K562 (cell line): Measurements from ENCODE around the gene KLRC4. TPM values are rescaled to one million over a fixed set of nuclear protein-coding genes. Genes with fewer than 3 reads are reported as not detected.

ENCODE experiments used
- ATAC-seq: fragments of 200-7000 bp; cut with Tn5 transposase; 3 replicates; pipeline ENCODE4 v1.9.1; 2020; ENCODE audit warnings: moderate library complexity
- BruUV-seq: library from RNA; stranded (reverse); fragments of 400-500 nt; replicated peaks from 2 replicates; lab custom pipeline; 2021; lab: Mats Ljungman, UMichigan
- CTCF ChIA-PET: fragments of 300-600 bp; formaldehyde crosslinking; extraction: SDS; loops from one replicate; lab custom pipeline; 2021; ENCODE audit warnings: low intra/inter-chr PET ratio; lab: Yijun Ruan, JAX
- POLR2A ChIA-PET: fragments of 300-600, 350-650 bp; sonication (Branson Sonifier 250); formaldehyde crosslinking; extraction: SDS; loops from one replicate; lab custom pipeline; 2021; ENCODE audit warnings: antibody characterized with exemption, inconsistent platforms; lab: Yijun Ruan, JAX
- DNase-seq, 4 experiments: peaks; one replicate each; pipeline versions ENCODE4 v3.0.0 to v3.0.0-alpha.2; 2011 to 2018; ENCODE audit warnings: low spot score in 3 of 4, mixed read lengths in 3 of 4; ENCODE audit errors: extremely low read depth in 1 of 4
- FAIRE-seq: peaks from 2 replicates; lab custom pipeline; 2011; peaks lifted over from hg19 to GRCh38; lab: Jason Lieb, UNC
- H2AFZ ChIP-seq: 2 replicates; pipeline ENCODE4 v1.6.0; 2011; ENCODE audit warnings: low read depth, low read length, control low read depth, inconsistent platforms
- H3K27ac ChIP-seq: fragments of 200-600 bp; 3 replicates; pipeline ENCODE4 v1.8.0; 2011; ENCODE audit warnings: low read depth, mild to moderate bottlenecking, control low read depth, inconsistent platforms, low read length, moderate library complexity, mixed read lengths; ENCODE audit errors: extremely low read depth
- H3K27me3 ChIP-seq, 2 experiments: fragments of 300-600 bp in 1 of 2; 2 replicates in 1 of 2; 3 replicates in 1 of 2; pipeline versions ENCODE4 v1.6.0 to v1.8.0; 2011; ENCODE audit warnings: inconsistent platforms in 2 of 2, low read length in 2 of 2, mild to moderate bottlenecking in 1 of 2, mixed read lengths in 1 of 2, moderate library complexity in 1 of 2; ENCODE audit not compliant: control insufficient read depth in 2 of 2, insufficient read depth in 2 of 2
- H3K36me3 ChIP-seq: fragments of 300-600 bp; 3 replicates; pipeline ENCODE4 v1.8.0; 2011; ENCODE audit warnings: mild to moderate bottlenecking, low read length, inconsistent platforms; ENCODE audit not compliant: control insufficient read depth, insufficient read depth
- H3K4me1 ChIP-seq, 2 experiments: fragments of 200-600 bp in 1 of 2; replicated peaks in 1 of 2; 2 replicates in 1 of 2; 3 replicates in 1 of 2; pipeline versions ENCODE4 v1.5.1 to v1.8.0; 2011; ENCODE audit warnings: inconsistent platforms in 2 of 2, low read length in 2 of 2, mild to moderate bottlenecking in 1 of 2, mixed read lengths in 1 of 2, moderate library complexity in 1 of 2; ENCODE audit not compliant: control insufficient read depth in 2 of 2, insufficient read depth in 2 of 2
- H3K4me2 ChIP-seq: 2 replicates; pipeline ENCODE4 v1.6.1; 2011; ENCODE audit warnings: low read length, control low read depth, inconsistent platforms, mixed read lengths; ENCODE audit not compliant: insufficient read depth
- H3K4me3 ChIP-seq: fragments of 200-600 bp; sonication (generic), shearing (Covaris generic); 2 replicates; pipeline ENCODE4 v1.5.1; 2016; ENCODE audit warnings: control low read depth, inconsistent platforms
- H3K79me2 ChIP-seq: fragments of 200-600 bp; 3 replicates; pipeline ENCODE4 v1.8.0; 2011; ENCODE audit warnings: low read length, inconsistent platforms; ENCODE audit not compliant: control insufficient read depth, insufficient read depth
- H3K9ac ChIP-seq, 2 experiments: 2 replicates each; pipeline versions ENCODE4 v1.6.0 to v1.6.1; 2011; ENCODE audit warnings: low read depth in 2 of 2, low read length in 2 of 2, control low read depth in 1 of 2, inconsistent platforms in 1 of 2, mild to moderate bottlenecking in 1 of 2, mixed read lengths in 1 of 2; ENCODE audit not compliant: insufficient read depth in 1 of 2
- H3K9me1 ChIP-seq: one replicate; pipeline ENCODE4 v1.6.0; 2011; ENCODE audit warnings: inconsistent platforms, mild to moderate bottlenecking, low read length, moderate library complexity; ENCODE audit not compliant: control insufficient read depth, insufficient read depth
- H3K9me3 ChIP-seq: replicated peaks from 2 replicates; pipeline ENCODE4 v1.5.1; 2011; ENCODE audit warnings: low read depth, low read length, inconsistent platforms; ENCODE audit not compliant: control insufficient read depth, insufficient read depth
- H4K20me1 ChIP-seq: replicated peaks from 2 replicates; pipeline ENCODE4 v1.6.1; 2011; ENCODE audit warnings: low read length, inconsistent platforms, mixed read lengths; ENCODE audit not compliant: control insufficient read depth, insufficient read depth
- CBX3 ChIP-seq, 2 experiments: IDR thresholded peaks; 1 replicate in 1 of 2; 2 replicates in 1 of 2; pipeline ENCODE4 v1.6.1; 2012; ENCODE audit warnings: inconsistent platforms in 2 of 2, low read length in 2 of 2, borderline replicate concordance in 1 of 2, control low read depth in 1 of 2
- DNMT1 ChIP-seq: fragments of 450-650 bp; IDR thresholded peaks from 2 replicates; pipeline ENCODE4 v1.6.1; 2016; ENCODE audit warnings: antibody characterized with exemption, mild to moderate bottlenecking
- E2F6 ChIP-seq, 2 experiments: IDR thresholded peaks; 2 replicates each; pipeline ENCODE4 v1.6.1; 2011; ENCODE audit warnings: borderline replicate concordance in 1 of 2, control low read depth in 1 of 2, low read depth in 1 of 2, low read length in 1 of 2, mild to moderate bottlenecking in 1 of 2, mixed read lengths in 1 of 2, moderate library complexity in 1 of 2; ENCODE audit not compliant: insufficient read depth in 1 of 2, insufficient read length in 1 of 2, poor library complexity in 1 of 2, severe bottlenecking in 1 of 2; ENCODE audit errors: extremely low read depth in 1 of 2
- KDM1A ChIP-seq, 2 experiments: fragments of 450-650 bp; IDR thresholded peaks; 2 replicates each; pipeline ENCODE4 v1.6.1; 2016; ENCODE audit warnings: mild to moderate bottlenecking in 2 of 2
- NFXL1 ChIP-seq: fragments of 450-650 bp; formaldehyde crosslinking; IDR thresholded peaks from 2 replicates; pipeline ENCODE4 v1.4.0; 2021; ENCODE audit warnings: mild to moderate bottlenecking
- PKNOX1 ChIP-seq: fragments of 450-650 bp; IDR thresholded peaks from 2 replicates; pipeline ENCODE4 v1.6.1; 2016
- RBM25 ChIP-seq: fragments of 200-400 bp; formaldehyde crosslinking; IDR thresholded peaks from 2 replicates; pipeline ENCODE4 v1.6.1; 2018; ENCODE audit warnings: low read length, low read depth, moderate library complexity; ENCODE audit not compliant: severe bottlenecking
- RUNX1 ChIP-seq: sonication (generic); IDR thresholded peaks from 2 replicates; pipeline ENCODE4 v1.6.1; 2016; ENCODE audit warnings: antibody characterized with exemption, low read depth
- ZHX1 ChIP-seq: fragments of 150-350 bp; conservative IDR thresholded peaks from 2 replicates; pipeline ENCODE4 v1.6.1; 2014; ENCODE audit warnings: low read length
- ZKSCAN3 ChIP-seq: fragments of 250-450 bp; sonication (Bioruptor Pico); IDR thresholded peaks from 2 replicates; pipeline ENCODE4 v1.4.0; 2020
- in situ Hi-C: fragments of 300-500 bp; cut with MboI; formaldehyde crosslinking; loops from 4 replicates; pipeline ENCODE4 v1.15.0; 2018; ENCODE audit warnings: inconsistent platforms, mixed read lengths
- intact Hi-C: fragments of 100-400 bp; cut with micrococcal nuclease; formaldehyde crosslinking; loops from 2 replicates; pipeline ENCODE4 v1.14.2; 2022
- polyA plus RNA-seq, 8 experiments: library from polyadenylated mRNA; depleted of rRNA in 4 of 8; stranded (reverse) in 5 of 8; unstranded in 3 of 8; fragments of >200 nt; fragmentation: Nextera tagmentation in 2 of 8; fragmentation: Illumina TruSeq in 1 of 8; extraction: Ambion mirVana in 2 of 8; extraction: Trizol in 1 of 8; gene quantifications; 2 replicates each; pipeline versions ENCODE4 v1.2.1 to v1.2.3, GENCODE V29; 2011 to 2014; ENCODE audit warnings: inconsistent platforms in 1 of 8, missing spikeins in 1 of 8
- total RNA-seq, 7 experiments: library from RNA; depleted of rRNA in 6 of 7; stranded (reverse); fragments of >200 nt in 6 of 7; fragmentation: Illumina TruSeq in 2 of 7; extraction: Trizol in 2 of 7; gene quantifications; 2 replicates each; pipeline versions ENCODE4 v1.2.1 to v1.2.3, GENCODE V29; 2011 to 2021; ENCODE audit warnings: low replicate concordance in 1 of 7
- TF ChIP-seq, protein P1 (sequence below): fragments of 250-450 bp; sonication (Bioruptor Pico); IDR thresholded peaks from 2 replicates; pipeline ENCODE4 v1.4.0; 2020

Gene KLRC4
- total and polyA plus RNA-seq, 9 of the 15 experiments (the other 6 are each of a cell fraction or from before 2014, with no cell fraction given): 0.17 TPM; not detected in 8

GRCh38 chr12:10400829-10401228, 8.7 kb downstream of the KLRC4 start:
- intact Hi-C loops (no loop called here), in situ Hi-C loops (no loop called here)
- ChIA-PET POLR2A (interaction anchor here (0.6 kb wide), 1 partner anchor 118 kb away, joined by 3 read pairs; no protein-coding TSS in a partner anchor), CTCF (no interaction called here)
- no peak for FAIRE-seq
- Histone ChIP-seq H3K79me2 (no peaks in the 10 kb centered on the region), H3K27ac (no peak overlapping the region), H3K4me2 (no peak overlapping the region), H3K4me3 (no peak overlapping the region), H3K4me1 (no peaks in the 10 kb centered on the region), H3K9ac (no peak overlapping the region), H2AFZ (no peak overlapping the region), H3K36me3 (no peaks in the 10 kb centered on the region), H3K9me3 (no peaks in the 10 kb centered on the region), H3K27me3 (no peaks in the 10 kb centered on the region), H4K20me1 (no peaks in the 10 kb centered on the region), H3K9me1 (no peaks in the 10 kb centered on the region)
- ATAC-seq: no peak
- BruUV-seq: no TSS peak
- TF ChIP-seq E2F6 (IDR thresholded peaks at IDR 0.05; ENCODE audit: borderline replicate concordance in 1 of 2, extremely low read depth in 1 of 2, insufficient read depth in 1 of 2, insufficient read length in 1 of 2, low read depth in 1 of 2, low read length in 1 of 2, poor library complexity in 1 of 2, severe bottlenecking in 1 of 2) (no peak), ZKSCAN3 (no peak), DNMT1 (no peak), CBX3 (IDR thresholded peaks at IDR 0.05; ENCODE audit: borderline replicate concordance in 1 of 2, low read length in 2 of 2) (no peak), RBM25 (no peak), PKNOX1 (no peak), KDM1A (IDR thresholded peaks at IDR 0.05) (no peak), ZHX1 (no peak), NFXL1 (CRISPR knock-in tag) (no peak), RUNX1 (no peak)
- TF ChIP-seq, protein P1, sequence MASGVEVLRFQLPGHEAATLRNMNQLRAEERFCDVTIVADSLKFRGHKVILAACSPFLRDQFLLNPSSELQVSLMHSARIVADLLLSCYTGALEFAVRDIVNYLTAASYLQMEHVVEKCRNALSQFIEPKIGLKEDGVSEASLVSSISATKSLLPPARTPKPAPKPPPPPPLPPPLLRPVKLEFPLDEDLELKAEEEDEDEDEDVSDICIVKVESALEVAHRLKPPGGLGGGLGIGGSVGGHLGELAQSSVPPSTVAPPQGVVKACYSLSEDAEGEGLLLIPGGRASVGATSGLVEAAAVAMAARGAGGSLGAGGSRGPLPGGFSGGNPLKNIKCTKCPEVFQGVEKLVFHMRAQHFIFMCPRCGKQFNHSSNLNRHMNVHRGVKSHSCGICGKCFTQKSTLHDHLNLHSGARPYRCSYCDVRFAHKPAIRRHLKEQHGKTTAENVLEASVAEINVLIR: no peak
- no peak for DNase-seq
